Superior temporal gyrus (tissue), 1 donor: ENCODE measurements around the gene MTPN.

Experiments used
- DNase-seq: peaks from one replicate; pipeline ENCODE4 v3.0.0-alpha.2; 2016; ENCODE audit errors: extremely low spot score

MTPN gene

GRCh38 chr7:135981958-135982646, 4.9 kb upstream of the MTPN start:
- DNase-seq = no peak

- DNase-seq = no peak
Observed at GRCh38 chr7:135980665-135981180, 3.6 kb upstream of the MTPN start.

- DNase-seq = no peak
Observed at GRCh38 chr7:135980012-135980551, 2.9 kb upstream of the MTPN start.

- no peak for DNase-seq
Observed at GRCh38 chr7:135979471-135980011, 2.4 kb upstream of the MTPN start.

- DNase-seq = no peak
Observed at GRCh38 chr7:135978624-135979023, 1.5 kb upstream of the MTPN start.

GRCh38 chr7:135977742-135978066, 545 bp upstream of the MTPN start:
- DNase-seq = no peak

- no peak for DNase-seq
Observed at GRCh38 chr7:135976312-135977006, 700 bp downstream of the MTPN start.

- DNase-seq = no peak
Observed at GRCh38 chr7:135975166-135975565, 2.0 kb downstream of the MTPN start.

- DNase-seq = no peak
Observed at GRCh38 chr7:135974667-135975066, 2.5 kb downstream of the MTPN start.

GRCh38 chr7:135971366-135971725, 5.8 kb downstream of the MTPN start:
- DNase-seq = no peak

GRCh38 chr7:135970682-135971365, 6.3 kb downstream of the MTPN start:
- DNase-seq = no peak

- no peak for DNase-seq
Observed at GRCh38 chr7:135970045-135970444, 7.1 kb downstream of the MTPN start.

GRCh38 chr7:135966341-135967043, 10.7 kb downstream of the MTPN start:
- DNase-seq = no peak

GRCh38 chr7:135965602-135966001, 11.6 kb downstream of the MTPN start:
- DNase-seq = no peak

GRCh38 chr7:135964791-135965190, 12.4 kb downstream of the MTPN start:
- DNase-seq = no peak

GRCh38 chr7:135964274-135964673, 12.9 kb downstream of the MTPN start:
- DNase-seq = no peak

- no peak for DNase-seq
Observed at GRCh38 chr7:135962802-135963201, 14.4 kb downstream of the MTPN start.

- DNase-seq = no peak
Observed at GRCh38 chr7:135960709-135961451, 16.3 kb downstream of the MTPN start.

- no peak for DNase-seq
Observed at GRCh38 chr7:135959646-135960363, 17.4 kb downstream of the MTPN start.

GRCh38 chr7:135958173-135958572, 19.0 kb downstream of the MTPN start:
- no peak for DNase-seq
